K562 (cell line): ENCODE measurements around the gene FFAR1. TPM values are rescaled to one million over a fixed set of nuclear protein-coding genes. Genes with fewer than 3 reads are reported as not detected.

Experiments
- ELF1 ChIP-seq: fragments of 200-800 bp; sonication (Bioruptor generic); IDR thresholded peaks from 2 replicates; pipeline ENCODE4 v1.6.1; 2016; ENCODE audit warnings: missing genetic modification characterization, missing compliant biosample characterization
- ESRRA ChIP-seq: fragments of 450-650 bp; IDR thresholded peaks from 2 replicates; pipeline ENCODE4 v1.6.1; 2014; ENCODE audit warnings: low read depth, mild to moderate bottlenecking, moderate library complexity, borderline replicate concordance
- ETV1 ChIP-seq: fragments of 450-650 bp; conservative IDR thresholded peaks from 2 replicates; pipeline ENCODE4 v1.6.1; 2016; ENCODE audit warnings: missing genetic modification characterization, control low read depth, low read depth, missing compliant biosample characterization
- GATA2 ChIP-seq: sonication (generic); formaldehyde crosslinking; IDR thresholded peaks from 2 replicates; pipeline ENCODE4 v1.4.0; 2020; ENCODE audit warnings: mild to moderate bottlenecking, missing genetic modification reagents
- GTF2A2 ChIP-seq: IDR thresholded peaks from 2 replicates; pipeline ENCODE4 v1.6.1; 2016; ENCODE audit warnings: mild to moderate bottlenecking, missing genetic modification characterization, missing compliant biosample characterization
- KDM5B ChIP-seq: fragments of 200-600 bp; sonication (generic); IDR thresholded peaks from 2 replicates; pipeline ENCODE4 v1.6.1; 2012; ENCODE audit warnings: low read depth, mild to moderate bottlenecking, moderate library complexity, low read length, control low read depth, inconsistent platforms; ENCODE audit not compliant: insufficient replicate concordance
- NELFE ChIP-seq: IDR thresholded peaks from 2 replicates; pipeline ENCODE4 v1.6.1; 2011; ENCODE audit warnings: mild to moderate bottlenecking; ENCODE audit not compliant: insufficient read depth, insufficient read length
- PTTG1 ChIP-seq: fragments of 450-650 bp; IDR thresholded peaks from 2 replicates; pipeline ENCODE4 v1.6.1; 2016; ENCODE audit warnings: low read depth, mild to moderate bottlenecking, missing genetic modification characterization, missing compliant biosample characterization
- RNF2 ChIP-seq: sonication (generic); IDR thresholded peaks from 2 replicates; pipeline ENCODE4 v1.6.1; 2016
- SP1 ChIP-seq: sonication (generic); formaldehyde crosslinking; IDR thresholded peaks from 2 replicates; pipeline ENCODE4 v1.8.1; 2022; ENCODE audit warnings: mild to moderate bottlenecking, missing genetic modification reagents
- SPI1 ChIP-seq: IDR thresholded peaks from 2 replicates; pipeline ENCODE4 v1.6.1; 2011; ENCODE audit warnings: low read depth, low read length, control low read depth, borderline replicate concordance
- SREBF1 ChIP-seq: fragments of 150-350 bp; IDR thresholded peaks from 2 replicates; pipeline ENCODE4 v1.6.1; 2014; ENCODE audit warnings: antibody characterized with exemption, low read depth, low read length, borderline replicate concordance
- SRF ChIP-seq, 2 experiments: fragments of 250-450, 450-650 bp in 1 of 2; sonication (Bioruptor Pico) in 1 of 2; sonication (generic) in 1 of 2; formaldehyde crosslinking; IDR thresholded peaks; 2 replicates each; pipeline versions ENCODE4 v1.5.0 to v1.5.1; 2020 to 2022; ENCODE audit warnings: mild to moderate bottlenecking in 1 of 2, missing genetic modification reagents in 1 of 2
- SUPT5H ChIP-seq: fragments of 450-650 bp; IDR thresholded peaks from 2 replicates; pipeline ENCODE4 v1.6.1; 2016
- TFAM ChIP-seq: fragments of 250-450 bp; sonication (Bioruptor Pico); conservative IDR thresholded peaks from 2 replicates; pipeline ENCODE4 v1.5.0; 2021; ENCODE audit warnings: mild to moderate bottlenecking, moderate library complexity
- ZFX ChIP-seq: sonication (generic); formaldehyde crosslinking; IDR thresholded peaks from 2 replicates; pipeline ENCODE4 v1.8.0; 2022; ENCODE audit warnings: mild to moderate bottlenecking, missing genetic modification reagents, moderate library complexity
- ZNF239 ChIP-seq: fragments of 250-450 bp; sonication (Bioruptor Pico); IDR thresholded peaks from 2 replicates; pipeline ENCODE4 v1.4.0; 2020; ENCODE audit warnings: mild to moderate bottlenecking
- polyA plus RNA-seq, 8 experiments: library from polyadenylated mRNA; depleted of rRNA in 4 of 8; stranded (reverse) in 5 of 8; unstranded in 3 of 8; fragments of >200 nt; fragmentation: Nextera tagmentation in 2 of 8; fragmentation: Illumina TruSeq in 1 of 8; extraction: Ambion mirVana in 2 of 8; extraction: Trizol in 1 of 8; gene quantifications; 2 replicates each; pipeline versions ENCODE4 v1.2.1 to v1.2.3, GENCODE V29; 2011 to 2014; ENCODE audit warnings: inconsistent platforms in 1 of 8, missing spikeins in 1 of 8
- total RNA-seq, 7 experiments: library from RNA; depleted of rRNA in 6 of 7; stranded (reverse); fragments of >200 nt in 6 of 7; fragmentation: Illumina TruSeq in 2 of 7; extraction: Trizol in 2 of 7; gene quantifications; 2 replicates each; pipeline versions ENCODE4 v1.2.1 to v1.2.3, GENCODE V29; 2011 to 2021; ENCODE audit warnings: low replicate concordance in 1 of 7
- TF ChIP-seq, protein P1 (sequence below): sonication (generic); formaldehyde crosslinking; IDR thresholded peaks from 2 replicates; pipeline ENCODE4 v1.8.1; 2022; ENCODE audit warnings: missing genetic modification reagents
- TF ChIP-seq, protein P2 (sequence below): fragments of 250-450 bp; sonication (Bioruptor Pico); IDR thresholded peaks from 2 replicates; pipeline ENCODE4 v1.8.0; 2021; ENCODE audit warnings: moderate library complexity, mild to moderate bottlenecking, inconsistent platforms
- TF ChIP-seq, protein P3 (sequence below): fragments of 200-800 bp; sonication (Bioruptor generic); IDR thresholded peaks from 2 replicates; pipeline ENCODE4 v1.6.1; 2016; ENCODE audit warnings: missing genetic modification characterization, missing compliant biosample characterization

Gene FFAR1
- total and polyA plus RNA-seq, 9 of the 15 experiments (the other 6 are each of a cell fraction or from before 2014, with no cell fraction given) = not detected

DNA sequence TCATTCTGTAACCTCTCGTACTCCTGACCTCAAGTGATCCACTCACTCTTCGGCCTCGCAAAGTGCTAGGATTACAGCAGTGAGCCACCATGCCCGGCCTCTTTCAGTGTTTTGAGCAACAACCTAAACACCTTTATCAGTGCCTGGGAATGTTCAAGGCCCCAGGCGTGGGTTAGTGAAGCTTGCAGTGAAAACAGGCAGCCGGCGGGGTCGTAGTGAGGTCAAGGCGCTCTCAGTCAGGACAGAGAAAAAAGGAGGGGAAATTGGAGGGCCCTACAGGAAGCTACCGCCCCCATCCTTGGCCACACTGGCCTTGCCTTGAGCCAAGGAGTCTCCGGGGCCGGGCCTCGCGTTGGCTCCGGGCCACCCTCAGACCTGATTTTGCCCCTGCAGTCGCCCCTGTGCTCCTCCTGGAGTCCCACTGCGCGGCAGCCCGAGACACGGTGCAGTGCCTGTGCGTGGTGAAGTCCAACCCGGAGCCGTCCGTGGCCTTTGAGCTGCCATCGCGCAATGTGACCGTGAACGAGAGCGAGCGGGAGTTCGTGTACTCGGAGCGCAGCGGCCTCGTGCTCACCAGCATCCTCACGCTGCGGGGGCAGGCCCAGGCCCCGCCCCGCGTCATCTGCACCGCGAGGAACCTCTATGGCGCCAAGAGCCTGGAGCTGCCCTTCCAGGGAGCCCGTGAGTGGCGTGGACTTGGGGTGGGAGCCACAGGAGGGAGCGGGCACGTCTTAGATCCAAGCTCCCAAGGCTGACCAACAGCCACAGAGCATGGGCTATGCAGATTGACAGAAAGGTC is 38.0 kb upstream of the FFAR1 start (continued):
- no peak for TF ChIP-seq NELFE
- TF ChIP-seq GTF2A2 = peak; percentile 76; the same call in 1 of the 2 replicates
- no peak for TF ChIP-seq ZNF239 (CRISPR knock-in tag)
- 0 out of 2 replicates have a peak, but pooled peaks have one; percentile 39 for TF ChIP-seq SUPT5H
- TF ChIP-seq RNF2 = peak; percentile 82
- TF ChIP-seq SRF (CRISPR knock-in tag; IDR thresholded peaks at IDR 0.05) = peak in 1 of 2 experiments; percentile 51; a peak in 1 of 4 replicates
- TF ChIP-seq ZFX (CRISPR knock-in tag) = peak; percentile 57
- no peak for TF ChIP-seq TFAM (CRISPR knock-in tag)
- TF ChIP-seq ESRRA = no peak
- TF ChIP-seq, protein P1, sequence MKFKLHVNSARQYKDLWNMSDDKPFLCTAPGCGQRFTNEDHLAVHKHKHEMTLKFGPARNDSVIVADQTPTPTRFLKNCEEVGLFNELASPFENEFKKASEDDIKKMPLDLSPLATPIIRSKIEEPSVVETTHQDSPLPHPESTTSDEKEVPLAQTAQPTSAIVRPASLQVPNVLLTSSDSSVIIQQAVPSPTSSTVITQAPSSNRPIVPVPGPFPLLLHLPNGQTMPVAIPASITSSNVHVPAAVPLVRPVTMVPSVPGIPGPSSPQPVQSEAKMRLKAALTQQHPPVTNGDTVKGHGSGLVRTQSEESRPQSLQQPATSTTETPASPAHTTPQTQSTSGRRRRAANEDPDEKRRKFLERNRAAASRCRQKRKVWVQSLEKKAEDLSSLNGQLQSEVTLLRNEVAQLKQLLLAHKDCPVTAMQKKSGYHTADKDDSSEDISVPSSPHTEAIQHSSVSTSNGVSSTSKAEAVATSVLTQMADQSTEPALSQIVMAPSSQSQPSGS (CRISPR knock-in tag) = no peak
- TF ChIP-seq SP1 (CRISPR knock-in tag) = no peak
- TF ChIP-seq KDM5B = no peak
- TF ChIP-seq PTTG1 (tag) = no peak; the same call in 1 of the 2 replicates
- TF ChIP-seq, protein P2, sequence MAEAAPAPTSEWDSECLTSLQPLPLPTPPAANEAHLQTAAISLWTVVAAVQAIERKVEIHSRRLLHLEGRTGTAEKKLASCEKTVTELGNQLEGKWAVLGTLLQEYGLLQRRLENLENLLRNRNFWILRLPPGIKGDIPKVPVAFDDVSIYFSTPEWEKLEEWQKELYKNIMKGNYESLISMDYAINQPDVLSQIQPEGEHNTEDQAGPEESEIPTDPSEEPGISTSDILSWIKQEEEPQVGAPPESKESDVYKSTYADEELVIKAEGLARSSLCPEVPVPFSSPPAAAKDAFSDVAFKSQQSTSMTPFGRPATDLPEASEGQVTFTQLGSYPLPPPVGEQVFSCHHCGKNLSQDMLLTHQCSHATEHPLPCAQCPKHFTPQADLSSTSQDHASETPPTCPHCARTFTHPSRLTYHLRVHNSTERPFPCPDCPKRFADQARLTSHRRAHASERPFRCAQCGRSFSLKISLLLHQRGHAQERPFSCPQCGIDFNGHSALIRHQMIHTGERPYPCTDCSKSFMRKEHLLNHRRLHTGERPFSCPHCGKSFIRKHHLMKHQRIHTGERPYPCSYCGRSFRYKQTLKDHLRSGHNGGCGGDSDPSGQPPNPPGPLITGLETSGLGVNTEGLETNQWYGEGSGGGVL = peak; percentile 20; the same call in 1 of the 2 replicates
- TF ChIP-seq, protein P3, sequence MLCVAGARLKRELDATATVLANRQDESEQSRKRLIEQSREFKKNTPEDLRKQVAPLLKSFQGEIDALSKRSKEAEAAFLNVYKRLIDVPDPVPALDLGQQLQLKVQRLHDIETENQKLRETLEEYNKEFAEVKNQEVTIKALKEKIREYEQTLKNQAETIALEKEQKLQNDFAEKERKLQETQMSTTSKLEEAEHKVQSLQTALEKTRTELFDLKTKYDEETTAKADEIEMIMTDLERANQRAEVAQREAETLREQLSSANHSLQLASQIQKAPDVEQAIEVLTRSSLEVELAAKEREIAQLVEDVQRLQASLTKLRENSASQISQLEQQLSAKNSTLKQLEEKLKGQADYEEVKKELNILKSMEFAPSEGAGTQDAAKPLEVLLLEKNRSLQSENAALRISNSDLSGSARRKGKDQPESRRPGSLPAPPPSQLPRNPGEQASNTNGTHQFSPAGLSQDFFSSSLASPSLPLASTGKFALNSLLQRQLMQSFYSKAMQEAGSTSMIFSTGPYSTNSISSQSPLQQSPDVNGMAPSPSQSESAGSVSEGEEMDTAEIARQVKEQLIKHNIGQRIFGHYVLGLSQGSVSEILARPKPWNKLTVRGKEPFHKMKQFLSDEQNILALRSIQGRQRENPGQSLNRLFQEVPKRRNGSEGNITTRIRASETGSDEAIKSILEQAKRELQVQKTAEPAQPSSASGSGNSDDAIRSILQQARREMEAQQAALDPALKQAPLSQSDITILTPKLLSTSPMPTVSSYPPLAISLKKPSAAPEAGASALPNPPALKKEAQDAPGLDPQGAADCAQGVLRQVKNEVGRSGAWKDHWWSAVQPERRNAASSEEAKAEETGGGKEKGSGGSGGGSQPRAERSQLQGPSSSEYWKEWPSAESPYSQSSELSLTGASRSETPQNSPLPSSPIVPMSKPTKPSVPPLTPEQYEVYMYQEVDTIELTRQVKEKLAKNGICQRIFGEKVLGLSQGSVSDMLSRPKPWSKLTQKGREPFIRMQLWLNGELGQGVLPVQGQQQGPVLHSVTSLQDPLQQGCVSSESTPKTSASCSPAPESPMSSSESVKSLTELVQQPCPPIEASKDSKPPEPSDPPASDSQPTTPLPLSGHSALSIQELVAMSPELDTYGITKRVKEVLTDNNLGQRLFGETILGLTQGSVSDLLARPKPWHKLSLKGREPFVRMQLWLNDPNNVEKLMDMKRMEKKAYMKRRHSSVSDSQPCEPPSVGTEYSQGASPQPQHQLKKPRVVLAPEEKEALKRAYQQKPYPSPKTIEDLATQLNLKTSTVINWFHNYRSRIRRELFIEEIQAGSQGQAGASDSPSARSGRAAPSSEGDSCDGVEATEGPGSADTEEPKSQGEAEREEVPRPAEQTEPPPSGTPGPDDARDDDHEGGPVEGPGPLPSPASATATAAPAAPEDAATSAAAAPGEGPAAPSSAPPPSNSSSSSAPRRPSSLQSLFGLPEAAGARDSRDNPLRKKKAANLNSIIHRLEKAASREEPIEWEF = peak; percentile 73; the same call in 1 of the 2 replicates
- TF ChIP-seq ETV1 (tag) = peak; percentile 30; the same call in 1 of the 2 replicates
- no peak for TF ChIP-seq ELF1
- TF ChIP-seq GATA2 = no peak
- no peak for TF ChIP-seq SPI1
- TF ChIP-seq SREBF1 = no peak
